ENCODE measurements around the gene TINAGL1.

The TINAGL1 gene

DNA sequence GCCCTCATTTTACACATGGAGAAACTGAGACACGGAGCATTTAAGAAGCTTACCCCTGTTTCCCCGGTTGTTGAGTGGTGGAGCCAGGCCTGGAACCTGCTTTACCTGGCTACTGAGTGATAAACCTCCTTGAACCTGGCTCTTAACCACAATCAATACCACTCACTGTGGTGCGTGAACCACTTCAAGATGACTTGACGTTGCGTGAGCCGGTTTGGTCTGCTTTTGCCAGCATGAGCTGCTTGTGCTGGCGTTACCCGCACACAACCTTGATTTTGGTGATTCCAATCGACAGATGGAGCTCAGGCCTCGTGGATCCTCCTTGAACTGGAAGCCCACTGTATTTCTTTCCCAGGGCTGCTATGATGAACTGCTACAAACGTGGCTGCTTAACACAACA, 6.1 kb upstream of the TINAGL1 start:
- Histone ChIP-seq H3K36me3 (ENCODE audit: insufficient read depth, low read depth, low read length) (no peaks in the 10 kb centered on the region), H3K4me3 (ENCODE audit: low read length) (no peak overlapping the region), H3K9ac (ENCODE audit: low read depth, low read length) (no peak overlapping the region)

GRCh38 chr1:31570906-31571305, 5.4 kb upstream of the TINAGL1 start:
- Histone ChIP-seq H3K36me3 (ENCODE audit: insufficient read depth, low read depth, low read length) (no peaks in the 10 kb centered on the region), H3K27ac (ENCODE audit: low read length) (no peak overlapping the region), H3K27me3 (ENCODE audit: insufficient read depth, low read length) (no peaks in the 10 kb centered on the region; the same call in 1 of the 2 replicates), H3K9me3 (ENCODE audit: insufficient read depth, low read depth, low read length) (no peaks in the 10 kb centered on the region), H3K4me1 (ENCODE audit: insufficient read depth, low read length) (peaks cover 6% of the 10 kb centered on the region), H3K4me3 (ENCODE audit: low read length) (no peak overlapping the region), H3K9ac (ENCODE audit: low read depth, low read length) (no peak overlapping the region)

More for the DNA sequence above, 6.1 kb upstream of the TINAGL1 start:
- Histone ChIP-seq H3K4me1 (ENCODE audit: insufficient read depth, low read length) (peaks cover 3% of the 10 kb centered on the region; the same call in 1 of the 2 replicates), H3K27ac (ENCODE audit: low read length) (no peak overlapping the region), H3K27me3 (ENCODE audit: insufficient read depth, low read length) (no peaks in the 10 kb centered on the region; the same call in 1 of the 2 replicates), H3K9me3 (ENCODE audit: insufficient read depth, low read depth, low read length) (no peaks in the 10 kb centered on the region)

DNA sequence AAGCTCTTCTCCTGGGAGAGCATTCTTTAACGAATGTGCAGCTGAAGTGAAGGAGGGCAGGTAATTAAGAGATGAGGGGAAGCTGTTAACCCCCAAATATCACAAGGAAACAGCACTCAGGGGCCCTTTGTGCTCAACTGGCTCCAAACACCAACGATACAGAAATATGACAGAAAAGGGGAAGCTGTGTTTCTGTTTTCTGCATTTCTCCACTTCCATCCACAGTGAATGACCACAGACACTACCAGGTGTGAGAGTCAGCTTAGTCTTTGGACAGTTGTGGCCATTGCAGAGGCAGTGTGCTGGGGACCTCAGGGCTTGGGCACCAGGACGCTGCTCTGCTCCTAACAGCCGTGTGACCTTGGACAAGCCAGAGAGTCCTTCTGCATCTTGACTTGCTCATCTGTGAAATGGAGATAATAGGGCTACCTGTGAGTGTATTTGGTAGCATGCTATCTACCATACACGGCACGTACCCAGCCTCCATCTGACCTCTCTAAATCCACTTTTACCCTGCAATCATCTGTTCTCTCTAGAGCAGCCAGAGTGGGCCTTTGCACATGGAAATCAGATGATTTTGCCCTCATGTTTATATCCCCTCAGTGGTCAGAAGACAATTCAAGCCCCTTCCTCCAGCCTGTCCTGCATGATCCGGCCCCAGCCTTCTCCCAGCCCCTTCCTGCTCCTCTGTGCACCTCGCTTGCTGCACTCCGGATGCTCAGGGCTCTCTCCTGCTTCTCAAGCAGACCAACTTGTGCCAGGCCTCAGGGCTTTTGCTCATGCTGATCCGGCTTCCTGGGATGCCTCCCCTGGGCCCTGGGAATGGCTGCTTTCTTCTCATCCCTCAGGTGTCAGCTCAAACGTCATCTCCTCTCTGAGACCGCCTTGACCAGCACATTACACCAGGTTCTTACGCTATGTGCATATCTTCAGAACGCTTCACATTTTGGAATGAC, 4.7 kb upstream of the TINAGL1 start:
- Histone ChIP-seq H3K4me1 (ENCODE audit: insufficient read depth, low read length) (peaks cover 8% of the 10 kb centered on the region), H3K36me3 (ENCODE audit: insufficient read depth, low read depth, low read length) (no peaks in the 10 kb centered on the region), H3K4me3 (ENCODE audit: low read length) (no peak overlapping the region), H3K27me3 (ENCODE audit: insufficient read depth, low read length) (peaks cover under 1% of the 10 kb centered on the region), H3K27ac (ENCODE audit: low read length) (no peak overlapping the region), H3K9ac (ENCODE audit: low read depth, low read length) (no peak overlapping the region), H3K9me3 (ENCODE audit: insufficient read depth, low read depth, low read length) (no peaks in the 10 kb centered on the region)

- no peaks in the 10 kb centered on the region for H3K9me3 ChIP-seq (ENCODE audit: insufficient read depth, low read depth, low read length)
- H3K4me1 ChIP-seq (ENCODE audit: insufficient read depth, low read length): peaks cover 11% of the 10 kb centered on the region
- H3K9ac ChIP-seq (ENCODE audit: low read depth, low read length): no peak overlapping the region
- H3K36me3 ChIP-seq (ENCODE audit: insufficient read depth, low read depth, low read length): no peaks in the 10 kb centered on the region
- H3K27me3 ChIP-seq (ENCODE audit: insufficient read depth, low read length): peaks cover 10% of the 10 kb centered on the region
- no peak overlapping the region for H3K4me3 ChIP-seq (ENCODE audit: low read length)
- H3K27ac ChIP-seq (ENCODE audit: low read length): no peak overlapping the region
Observed at GRCh38 chr1:31572323-31573104, 3.8 kb upstream of the TINAGL1 start.

DNA sequence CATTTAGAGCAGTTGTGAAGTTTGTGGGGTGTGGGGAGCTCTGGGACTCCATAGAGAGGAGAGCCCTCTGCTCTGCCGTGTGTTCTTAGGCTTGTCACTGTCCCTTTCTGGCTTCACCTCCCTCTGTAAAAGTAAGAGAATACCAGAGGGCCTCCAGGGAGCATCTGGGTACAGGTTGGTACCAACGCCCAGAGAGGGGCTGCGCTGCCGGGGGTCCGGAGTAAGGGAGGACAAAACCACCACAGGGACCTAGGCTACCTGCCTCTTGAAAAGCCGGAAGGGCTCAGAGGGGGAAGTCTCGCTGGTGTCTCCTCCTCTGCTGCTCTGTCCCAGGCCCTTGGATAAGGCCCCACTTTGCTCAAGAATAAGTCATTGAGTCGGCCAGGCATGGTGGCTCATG, 3.1 kb upstream of the TINAGL1 start:
- H3K36me3 ChIP-seq (ENCODE audit: insufficient read depth, low read depth, low read length): no peaks in the 10 kb centered on the region
- peaks cover 13% of the 10 kb centered on the region for H3K4me1 ChIP-seq (ENCODE audit: insufficient read depth, low read length)
- H3K9ac ChIP-seq (ENCODE audit: low read depth, low read length): no peak overlapping the region
- H3K9me3 ChIP-seq (ENCODE audit: insufficient read depth, low read depth, low read length): no peaks in the 10 kb centered on the region
- no peak overlapping the region for H3K4me3 ChIP-seq (ENCODE audit: low read length)
- H3K27me3 ChIP-seq (ENCODE audit: insufficient read depth, low read length): peaks cover 13% of the 10 kb centered on the region
- no peak overlapping the region for H3K27ac ChIP-seq (ENCODE audit: low read length)

DNA sequence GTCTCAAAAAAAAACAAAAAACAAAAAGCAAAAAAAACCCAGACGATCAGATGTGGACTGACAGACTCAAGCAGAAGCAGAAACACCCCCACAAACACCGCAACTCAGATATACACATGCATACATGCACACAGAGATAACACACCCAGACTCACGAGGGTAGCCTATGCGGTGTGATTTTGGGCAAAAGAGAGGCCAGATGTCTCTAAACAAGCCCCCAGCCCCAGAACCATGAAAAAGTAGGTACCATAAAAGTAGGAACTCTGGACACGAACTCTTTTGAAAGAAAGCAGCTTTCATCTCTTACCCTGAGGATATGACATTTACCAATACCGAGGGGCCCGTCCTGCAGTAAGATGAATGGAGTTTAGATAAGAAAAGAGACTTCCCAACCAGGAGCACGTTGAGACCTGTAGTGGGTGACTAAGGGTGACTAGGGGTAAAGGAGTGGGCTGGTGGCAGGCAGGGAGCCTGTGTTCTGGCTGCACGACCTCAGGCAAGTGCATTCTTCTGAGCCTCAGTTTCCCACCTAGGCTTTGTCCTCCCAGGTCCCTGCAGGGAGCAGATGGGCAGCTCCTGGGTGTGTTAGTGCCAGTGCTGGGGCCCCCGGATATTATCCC, 1.5 kb upstream of the TINAGL1 start:
- Histone ChIP-seq H3K27ac (ENCODE audit: low read length) (no peak overlapping the region), H3K36me3 (ENCODE audit: insufficient read depth, low read depth, low read length) (no peaks in the 10 kb centered on the region), H3K27me3 (ENCODE audit: insufficient read depth, low read length) (peaks cover 13% of the 10 kb centered on the region), H3K4me3 (ENCODE audit: low read length) (no peak overlapping the region), H3K9ac (ENCODE audit: low read depth, low read length) (no peak overlapping the region), H3K4me1 (ENCODE audit: insufficient read depth, low read length) (peaks cover 21% of the 10 kb centered on the region), H3K9me3 (ENCODE audit: insufficient read depth, low read depth, low read length) (no peaks in the 10 kb centered on the region)

DNA sequence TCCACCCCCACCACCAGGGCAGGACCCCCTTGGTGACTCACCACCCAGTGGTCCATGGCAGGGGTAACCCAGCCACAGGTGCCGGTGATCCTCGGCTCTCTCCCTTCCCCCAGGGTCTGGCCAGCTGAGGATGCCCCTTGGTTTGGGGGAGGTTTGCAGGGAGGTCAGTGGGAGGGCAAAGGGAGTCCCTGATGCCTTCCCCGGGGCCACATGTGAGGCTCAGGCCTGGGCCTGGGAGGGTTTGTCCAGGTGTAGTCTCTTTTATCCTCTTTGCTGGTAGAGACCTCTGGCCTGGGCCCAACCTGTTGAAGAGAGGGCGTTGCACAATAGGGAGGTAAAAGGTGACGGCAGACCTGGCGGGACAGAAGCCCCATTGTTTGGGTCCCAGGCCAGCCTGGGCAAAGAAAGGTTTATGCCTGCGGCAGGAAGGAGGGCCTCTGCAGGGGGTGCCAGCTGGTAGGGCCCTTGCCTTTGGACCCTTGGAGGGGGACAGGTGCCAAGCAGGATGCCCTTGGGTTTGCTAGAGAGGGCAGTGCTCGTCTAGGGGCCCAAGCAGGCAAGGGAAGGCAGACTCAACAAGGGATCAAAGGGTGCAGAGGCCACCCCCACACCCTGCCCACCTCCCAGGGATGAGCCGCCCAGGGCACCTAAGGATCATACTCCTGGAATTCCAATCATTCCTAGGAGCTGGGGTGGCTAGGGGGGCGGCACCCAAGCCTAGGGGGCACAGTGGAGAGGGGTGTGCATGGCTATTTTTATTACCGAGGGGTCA, 760 bp upstream of the TINAGL1 start:
- Histone ChIP-seq H3K4me1 (ENCODE audit: insufficient read depth, low read length) (peaks cover 22% of the 10 kb centered on the region), H3K4me3 (ENCODE audit: low read length) (peak overlapping the region; percentile 44; the same call in 1 of the 2 replicates), H3K9me3 (ENCODE audit: insufficient read depth, low read depth, low read length) (no peaks in the 10 kb centered on the region), H3K36me3 (ENCODE audit: insufficient read depth, low read depth, low read length) (no peaks in the 10 kb centered on the region), H3K9ac (ENCODE audit: low read depth, low read length) (peak overlapping the region; percentile 42; the same call in 1 of the 2 replicates), H3K27ac (ENCODE audit: low read length) (no peak overlapping the region), H3K27me3 (ENCODE audit: insufficient read depth, low read length) (peaks cover 13% of the 10 kb centered on the region)

DNA sequence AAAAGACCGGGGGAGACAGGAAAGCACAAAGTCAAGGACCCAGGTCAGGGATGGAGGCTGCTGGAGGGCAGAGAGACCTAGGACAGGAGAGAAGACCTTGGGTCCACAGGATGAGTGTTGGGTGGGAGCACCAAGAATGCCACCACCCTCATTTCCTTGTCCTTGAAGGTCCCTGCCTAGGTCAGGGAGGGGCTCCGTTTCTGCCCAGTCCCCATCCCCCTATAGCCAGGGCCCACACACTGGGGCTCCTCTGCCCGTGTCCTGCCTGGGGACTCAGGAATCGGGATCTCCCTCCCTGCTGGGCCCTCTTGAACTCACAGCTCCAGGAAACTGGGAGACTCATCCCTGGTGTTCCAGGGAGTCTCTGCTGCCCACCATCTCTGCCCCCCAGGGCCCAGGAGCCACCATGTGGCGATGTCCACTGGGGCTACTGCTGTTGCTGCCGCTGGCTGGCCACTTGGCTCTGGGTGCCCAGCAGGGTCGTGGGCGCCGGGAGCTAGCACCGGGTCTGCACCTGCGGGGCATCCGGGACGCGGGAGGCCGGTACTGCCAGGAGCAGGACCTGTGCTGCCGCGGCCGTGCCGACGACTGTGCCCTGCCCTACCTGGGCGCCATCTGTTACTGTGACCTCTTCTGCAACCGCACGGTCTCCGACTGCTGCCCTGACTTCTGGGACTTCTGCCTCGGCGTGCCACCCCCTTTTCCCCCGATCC, 584 bp downstream of the TINAGL1 start:
- no peak overlapping the region for H3K27ac ChIP-seq (ENCODE audit: low read length)
- H3K27me3 ChIP-seq (ENCODE audit: insufficient read depth, low read length): peaks cover 13% of the 10 kb centered on the region
- H3K9me3 ChIP-seq (ENCODE audit: insufficient read depth, low read depth, low read length): no peaks in the 10 kb centered on the region
- peak overlapping the region; percentile 44; the same call in 1 of the 2 replicates for H3K4me3 ChIP-seq (ENCODE audit: low read length)
- peaks cover 25% of the 10 kb centered on the region for H3K4me1 ChIP-seq (ENCODE audit: insufficient read depth, low read length)
- no peaks in the 10 kb centered on the region for H3K36me3 ChIP-seq (ENCODE audit: insufficient read depth, low read depth, low read length)
- no peak overlapping the region for H3K9ac ChIP-seq (ENCODE audit: low read depth, low read length)

GRCh38 chr1:31577515-31578192, 1.3 kb downstream of the TINAGL1 start:
- Histone ChIP-seq H3K36me3 (ENCODE audit: insufficient read depth, low read depth, low read length) (no peaks in the 10 kb centered on the region), H3K4me1 (ENCODE audit: insufficient read depth, low read length) (peaks cover 28% of the 10 kb centered on the region), H3K27me3 (ENCODE audit: insufficient read depth, low read length) (peaks cover 13% of the 10 kb centered on the region), H3K9me3 (ENCODE audit: insufficient read depth, low read depth, low read length) (no peaks in the 10 kb centered on the region), H3K4me3 (ENCODE audit: low read length) (no peak overlapping the region), H3K27ac (ENCODE audit: low read length) (no peak overlapping the region), H3K9ac (ENCODE audit: low read depth, low read length) (no peak overlapping the region)

DNA sequence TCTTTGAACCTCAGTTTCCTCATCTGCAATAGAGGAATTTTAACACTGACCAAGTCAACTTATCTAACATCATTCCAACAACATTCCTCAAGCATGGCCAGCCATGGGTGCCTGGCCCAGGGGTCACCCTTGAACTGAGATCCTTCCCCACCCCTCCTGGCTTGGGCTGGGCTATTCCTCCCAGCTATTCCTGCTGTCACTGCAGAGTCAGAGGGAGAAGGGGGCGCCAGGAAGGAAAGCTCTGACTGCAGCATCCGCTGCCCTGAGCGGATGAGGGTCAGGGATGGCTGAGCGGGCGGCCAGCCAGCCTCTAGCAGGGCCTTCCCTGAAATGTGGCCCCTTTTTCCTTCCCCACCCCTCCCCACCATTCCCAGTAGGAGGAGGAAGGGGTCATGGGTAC, 3.1 kb downstream of the TINAGL1 start:
- Histone ChIP-seq H3K9ac (ENCODE audit: low read depth, low read length) (no peak overlapping the region), H3K27ac (ENCODE audit: low read length) (no peak overlapping the region), H3K4me1 (ENCODE audit: insufficient read depth, low read length) (peaks cover 30% of the 10 kb centered on the region), H3K27me3 (ENCODE audit: insufficient read depth, low read length) (peaks cover 13% of the 10 kb centered on the region), H3K9me3 (ENCODE audit: insufficient read depth, low read depth, low read length) (no peaks in the 10 kb centered on the region), H3K36me3 (ENCODE audit: insufficient read depth, low read depth, low read length) (no peaks in the 10 kb centered on the region), H3K4me3 (ENCODE audit: low read length) (no peak overlapping the region)
